GM10847 (cell line): ENCODE results near the gene ADTRP.

Experiments used
- POLR2A ChIP-seq: IDR thresholded peaks from 2 replicates; pipeline ENCODE4 v1.6.1; 2011; ENCODE audit not compliant: insufficient read length; ENCODE audit errors: extremely low read depth

ADTRP gene

DNA sequence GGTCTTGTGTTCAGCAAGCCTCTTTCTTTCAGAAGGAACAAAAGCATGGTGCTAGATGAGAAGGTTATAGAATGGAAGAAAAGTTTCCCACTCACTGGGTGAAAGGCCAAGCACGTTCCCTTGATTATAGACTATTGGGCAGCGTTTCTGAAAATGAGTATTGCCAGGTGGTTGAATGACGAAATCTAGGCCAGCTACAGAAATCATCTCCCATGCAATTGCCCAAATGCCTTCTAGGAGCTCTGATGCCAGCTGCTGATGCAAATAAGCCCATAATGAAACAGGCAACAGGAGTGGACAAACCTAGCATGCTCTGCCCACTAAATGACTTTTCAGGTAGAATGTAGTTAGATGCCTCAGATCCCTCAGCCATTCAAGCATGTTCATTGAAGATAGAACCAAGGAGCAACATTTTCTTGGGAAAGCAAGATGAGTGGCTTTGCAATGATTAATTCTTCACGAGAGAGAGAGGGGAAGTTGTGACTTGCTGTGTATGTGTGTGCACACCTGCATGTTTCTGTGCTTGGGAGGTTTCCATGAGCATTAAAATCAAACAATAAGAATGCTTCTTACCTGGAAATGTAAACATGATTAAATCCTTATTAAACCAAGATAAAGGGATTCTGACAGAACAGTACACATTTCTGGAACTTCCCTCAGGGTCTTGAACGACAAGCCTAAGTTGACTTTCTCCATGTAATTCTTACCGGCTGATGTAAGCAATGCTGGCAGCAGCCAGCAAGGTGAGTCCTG lies 43.6 kb downstream of the ADTRP start:
- no peak for TF ChIP-seq POLR2A

DNA sequence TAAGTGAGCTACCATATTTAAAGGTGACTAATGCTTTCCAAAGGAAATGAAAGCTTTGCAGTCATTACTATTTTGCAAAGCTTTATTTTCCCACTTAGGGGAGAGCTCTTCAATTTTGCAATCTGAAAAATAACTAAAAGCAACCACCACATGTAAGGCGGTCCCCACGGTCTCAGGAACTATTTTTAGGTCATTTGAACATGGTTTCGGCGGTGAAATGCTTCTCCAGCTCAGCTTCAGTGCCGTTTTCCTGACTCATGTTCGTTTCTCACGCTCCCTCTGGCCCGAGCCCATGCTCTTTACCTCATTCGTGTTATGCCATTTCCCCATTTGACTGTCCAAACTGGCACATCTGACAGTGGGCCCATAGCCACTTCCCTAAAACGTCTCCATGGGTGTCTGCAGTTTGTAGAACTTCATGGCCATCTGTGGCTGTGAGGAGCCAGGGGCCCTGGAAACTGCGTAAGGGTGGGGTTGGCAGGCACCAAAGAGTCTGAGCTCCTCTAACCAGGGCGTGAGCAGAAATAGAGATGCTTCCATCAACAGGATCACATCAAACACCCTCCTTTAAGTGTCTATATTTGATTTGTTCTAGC lies 46.5 kb downstream of the ADTRP start:
- TF ChIP-seq POLR2A: no peak

DNA sequence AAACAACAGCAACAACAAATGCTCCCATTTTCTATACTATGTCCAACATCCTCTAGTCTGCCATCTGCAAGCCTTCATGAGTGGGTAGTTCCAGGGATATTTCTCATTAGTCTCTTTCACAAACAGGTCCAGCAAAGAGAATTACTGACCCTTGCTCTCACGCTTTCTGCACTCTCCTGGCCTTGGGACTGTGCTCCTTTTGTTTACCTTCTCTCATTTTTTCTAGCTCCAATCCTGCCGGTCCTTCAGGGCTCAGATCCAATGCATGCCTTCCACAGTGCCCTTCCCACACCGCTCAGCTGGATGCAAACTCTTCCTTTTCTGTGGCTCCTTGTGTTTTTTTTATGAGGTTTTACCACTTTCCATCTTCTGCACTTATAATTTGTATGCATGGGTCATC lies 47.2 kb downstream of the ADTRP start:
- no peak for TF ChIP-seq POLR2A

DNA sequence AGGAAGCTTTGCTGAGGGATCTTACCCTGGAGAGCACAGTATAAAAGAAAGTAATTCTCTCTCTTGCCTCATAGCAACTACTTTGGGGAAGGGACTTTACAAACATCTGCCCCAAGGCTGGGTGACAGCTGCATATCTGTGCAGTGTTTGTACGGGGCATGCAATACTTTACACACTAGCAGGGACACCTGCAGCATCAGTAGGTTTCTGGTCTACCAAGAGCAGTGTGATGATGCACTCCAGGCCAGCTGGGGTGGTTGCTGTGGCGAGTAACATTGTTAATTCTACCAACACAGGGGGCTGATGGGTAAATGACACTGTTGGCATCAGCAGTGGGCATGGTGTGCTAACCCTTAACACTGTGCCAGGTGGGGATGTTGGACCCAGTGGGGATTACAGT lies 48.0 kb downstream of the ADTRP start:
- no peak for TF ChIP-seq POLR2A

DNA sequence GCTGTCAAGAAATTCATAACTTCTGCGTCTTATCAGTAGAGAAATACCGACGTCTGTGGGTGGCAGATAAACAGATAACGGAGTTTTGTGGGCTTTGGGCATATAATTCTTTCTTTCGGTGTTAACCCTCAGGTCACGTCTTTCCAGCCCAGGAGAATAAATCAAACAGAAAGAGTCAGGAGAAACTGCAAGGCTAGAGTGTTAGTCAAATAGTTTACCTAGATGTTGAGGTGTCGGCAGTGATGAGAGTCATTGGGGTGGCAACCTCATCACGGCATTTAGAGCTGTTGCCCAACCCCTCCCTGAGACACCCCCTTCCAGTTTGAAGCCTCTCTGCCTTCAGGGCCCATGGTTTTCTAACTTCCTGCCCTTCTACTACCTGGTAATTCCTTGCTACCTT lies 49.5 kb downstream of the ADTRP start:
- TF ChIP-seq POLR2A: no peak

DNA sequence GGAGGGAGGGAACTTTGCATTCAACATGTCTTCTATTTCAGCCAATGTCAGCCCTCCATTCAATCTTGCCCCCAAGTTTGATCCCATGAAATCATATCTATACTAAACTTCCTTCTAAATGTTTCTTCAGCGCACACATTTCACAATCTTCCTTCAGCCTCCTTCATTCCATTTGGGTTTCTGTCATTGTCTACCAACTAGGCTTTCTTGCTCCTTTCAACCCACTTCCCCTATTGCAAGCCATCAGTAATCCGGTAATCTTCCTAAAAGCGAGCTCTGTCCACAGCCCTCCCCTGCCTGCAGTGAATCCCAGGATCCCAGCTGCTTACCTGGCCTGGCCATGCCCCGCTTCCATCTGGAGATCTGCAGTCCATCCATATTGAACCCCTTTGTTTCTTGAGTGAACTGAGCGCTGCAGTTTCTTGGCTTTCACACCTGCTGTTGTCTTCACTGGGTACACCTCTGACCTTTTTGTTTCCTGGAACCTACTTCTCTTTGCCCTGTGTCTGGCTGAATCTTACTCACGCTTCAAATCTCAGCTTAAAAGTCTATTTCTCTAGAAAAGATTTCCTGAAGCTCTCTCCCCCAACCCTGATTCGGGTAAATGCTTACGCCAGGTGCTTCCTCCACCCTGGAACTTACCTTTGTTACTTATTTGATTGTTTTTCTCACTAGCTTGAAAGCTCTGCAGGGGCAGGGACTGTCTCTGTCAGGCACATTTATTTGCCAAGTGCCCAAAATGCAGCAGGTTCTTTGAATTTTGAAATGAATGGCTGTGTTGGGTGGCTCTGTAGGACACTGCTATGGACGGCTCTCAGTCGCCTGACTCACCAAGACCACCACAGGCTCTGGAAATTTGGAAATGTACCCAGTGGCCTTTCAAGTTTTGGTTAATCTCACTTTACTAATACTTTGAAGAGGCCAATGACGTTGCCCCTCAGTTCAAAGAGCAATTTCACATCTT lies 50.3 kb downstream of the ADTRP start:
- no peak for TF ChIP-seq POLR2A

DNA sequence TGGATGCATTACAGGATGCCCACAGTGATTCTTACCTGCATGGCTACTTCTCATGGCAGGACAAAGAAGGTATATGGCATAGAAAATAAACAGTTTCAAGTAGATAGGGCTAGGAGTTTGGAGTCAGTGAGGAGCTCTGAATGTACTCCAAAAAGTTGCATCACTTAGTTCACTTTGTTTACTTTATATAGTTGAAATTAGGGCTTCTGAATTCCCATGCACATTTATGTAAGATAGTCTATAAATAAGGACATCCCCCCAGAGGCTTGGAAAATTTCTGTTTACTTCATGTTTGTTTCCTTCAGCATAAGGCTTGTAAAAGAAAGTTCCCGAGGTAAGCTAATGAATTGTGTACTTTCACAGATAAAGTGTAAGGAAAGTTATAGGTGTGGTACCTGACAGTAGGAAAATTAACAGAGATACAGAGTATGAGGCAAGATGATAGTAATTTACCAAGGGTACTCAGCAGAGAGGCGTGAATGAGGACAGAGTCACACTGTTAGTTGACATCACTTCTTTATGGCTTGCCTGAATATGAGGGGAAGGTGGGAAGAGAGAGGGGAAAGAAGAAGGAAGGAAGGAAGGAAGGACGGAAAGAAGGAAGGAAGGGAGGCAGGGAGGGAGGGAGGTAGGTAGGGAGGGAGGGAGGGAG lies 51.1 kb downstream of the ADTRP start:
- no peak for TF ChIP-seq POLR2A

DNA sequence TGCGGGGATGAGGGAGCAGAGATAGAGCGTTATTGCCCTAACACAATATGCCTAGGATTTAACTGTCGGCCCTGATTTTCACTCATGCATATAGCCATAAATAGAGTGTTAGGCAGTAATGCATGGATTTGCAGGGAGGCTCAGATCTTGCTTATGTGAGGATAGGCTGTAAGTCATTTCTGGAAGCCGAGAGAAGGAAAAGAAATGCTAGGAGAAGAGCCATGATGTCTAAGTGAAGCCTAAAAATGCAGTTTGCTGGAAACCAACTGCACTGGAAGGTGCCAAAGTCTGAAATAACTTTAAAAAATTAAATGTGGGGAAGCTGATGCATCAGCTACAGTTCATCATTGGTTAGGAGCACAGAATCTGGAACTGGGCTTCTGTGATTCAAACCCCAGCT lies 54.3 kb downstream of the ADTRP start:
- TF ChIP-seq POLR2A: no peak

DNA sequence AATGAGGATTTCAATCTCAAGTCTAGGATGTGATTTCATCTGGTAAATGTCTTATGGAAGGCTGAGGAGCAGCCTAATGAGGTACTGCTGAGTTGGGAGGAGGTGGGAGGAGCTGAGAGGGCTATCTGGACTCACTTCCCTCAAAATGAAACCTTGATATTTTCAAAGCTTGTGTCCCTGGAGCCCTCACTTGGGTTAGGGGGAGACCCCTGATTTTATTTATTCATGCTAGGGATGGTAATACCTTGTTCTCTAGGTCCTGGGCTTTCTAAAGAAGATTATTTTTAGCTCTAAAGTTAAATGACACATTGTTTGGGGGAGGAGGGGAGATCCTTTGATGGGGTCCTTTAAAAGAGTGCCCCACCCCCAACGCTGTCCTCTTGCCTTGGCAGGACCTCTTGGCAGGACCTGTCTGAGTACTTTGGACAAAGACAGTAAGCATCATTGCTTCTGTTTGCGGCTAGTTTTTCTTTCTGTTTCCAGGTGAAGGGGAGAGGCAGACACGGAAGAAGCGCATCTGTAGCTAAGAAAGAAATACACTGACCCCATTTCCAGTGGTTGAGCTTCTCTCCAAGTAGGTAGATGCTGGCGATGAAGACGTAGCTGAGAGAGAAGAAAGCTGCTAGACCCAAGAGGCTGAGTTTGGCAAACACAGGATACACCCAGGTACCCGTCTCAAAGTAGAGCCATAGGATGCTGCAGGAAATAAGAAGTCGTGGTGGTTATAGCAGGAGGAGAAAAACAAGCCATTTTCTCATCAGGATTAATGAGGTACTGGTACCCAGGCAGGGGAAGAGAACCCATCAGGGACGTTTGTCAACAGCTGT lies 55.6 kb downstream of the ADTRP start:
- no peak for TF ChIP-seq POLR2A

DNA sequence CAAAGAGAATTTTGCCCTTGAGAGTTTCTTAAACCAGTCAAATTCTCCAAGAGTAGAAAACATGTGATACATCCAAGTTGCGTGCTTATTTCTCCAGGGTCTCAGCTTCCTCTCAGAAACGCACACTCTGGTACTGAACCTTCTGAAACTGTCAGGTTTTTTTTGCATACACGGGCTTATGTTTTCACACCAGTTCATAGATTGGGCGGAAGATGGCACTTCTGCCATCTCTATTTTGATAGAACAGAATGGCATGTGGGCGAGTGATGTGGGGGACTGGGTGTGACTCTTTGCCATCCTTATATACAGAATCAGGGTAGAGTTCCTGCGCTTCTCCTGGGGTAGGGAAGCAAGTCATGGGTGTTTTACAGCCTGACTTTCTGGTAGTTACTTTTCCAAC lies 56.4 kb downstream of the ADTRP start:
- no peak for TF ChIP-seq POLR2A

DNA sequence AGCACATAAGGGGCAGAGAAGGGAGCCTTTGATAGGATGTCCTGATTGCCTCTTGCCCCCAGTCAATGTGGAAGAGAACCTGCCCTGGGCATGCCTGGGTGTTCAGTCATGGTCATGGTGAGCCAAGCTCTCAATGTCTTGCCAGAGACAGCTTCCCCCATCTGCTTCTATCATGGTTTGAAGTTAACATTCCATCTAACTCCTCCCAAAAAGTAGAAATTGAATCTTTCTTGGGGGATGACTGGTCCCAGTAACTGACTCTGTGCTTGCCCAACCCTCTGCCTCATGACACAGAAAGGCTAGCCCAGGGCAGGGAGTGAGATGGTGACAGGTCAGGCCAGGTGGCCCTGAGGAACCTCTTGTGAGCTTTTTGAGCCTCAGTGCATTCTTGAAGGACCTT lies 60.1 kb downstream of the ADTRP start:
- TF ChIP-seq POLR2A: no peak

DNA sequence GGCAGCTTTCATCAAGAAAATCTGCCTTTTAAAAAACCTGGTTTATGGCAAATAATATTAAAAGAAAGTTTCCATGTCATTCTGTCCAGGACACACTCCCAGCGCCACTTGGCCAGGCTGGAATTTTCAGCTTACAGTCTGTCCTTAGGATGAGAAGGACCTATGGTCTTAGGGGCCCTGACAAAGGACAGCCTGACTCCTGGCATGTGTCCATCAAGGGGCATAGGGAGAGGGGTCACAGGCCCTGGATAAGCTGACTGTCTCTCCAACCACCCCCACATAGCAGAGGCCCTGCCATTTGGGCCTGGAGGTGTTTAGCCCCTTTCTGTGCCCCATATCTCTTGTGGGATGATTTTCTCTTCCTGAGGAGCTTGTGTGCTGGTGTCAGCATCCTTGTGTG lies 60.6 kb downstream of the ADTRP start:
- no peak for TF ChIP-seq POLR2A

DNA sequence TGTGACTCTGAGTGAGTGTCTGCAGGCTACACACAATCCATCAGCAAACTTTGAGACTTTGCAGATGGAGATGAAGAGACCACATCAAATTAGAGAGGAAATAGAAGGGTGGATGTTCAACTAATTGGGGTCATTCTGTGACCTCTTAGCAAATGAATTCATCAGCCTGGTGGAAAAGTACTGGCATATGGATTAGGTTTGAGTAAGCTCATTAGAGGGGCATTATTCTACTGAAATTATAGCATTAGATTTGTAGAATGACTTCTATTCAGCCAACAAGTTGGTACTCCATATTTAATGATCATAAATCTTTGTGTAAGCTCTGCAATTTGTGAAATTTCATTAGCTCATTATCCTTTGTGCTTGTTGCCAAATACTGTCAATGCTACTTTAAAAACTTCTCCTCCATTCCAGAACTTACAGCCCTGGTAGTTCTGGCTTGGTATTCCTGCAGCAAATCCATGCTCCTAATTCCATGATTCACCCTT lies 63.8 kb downstream of the ADTRP start:
- TF ChIP-seq POLR2A: no peak

DNA sequence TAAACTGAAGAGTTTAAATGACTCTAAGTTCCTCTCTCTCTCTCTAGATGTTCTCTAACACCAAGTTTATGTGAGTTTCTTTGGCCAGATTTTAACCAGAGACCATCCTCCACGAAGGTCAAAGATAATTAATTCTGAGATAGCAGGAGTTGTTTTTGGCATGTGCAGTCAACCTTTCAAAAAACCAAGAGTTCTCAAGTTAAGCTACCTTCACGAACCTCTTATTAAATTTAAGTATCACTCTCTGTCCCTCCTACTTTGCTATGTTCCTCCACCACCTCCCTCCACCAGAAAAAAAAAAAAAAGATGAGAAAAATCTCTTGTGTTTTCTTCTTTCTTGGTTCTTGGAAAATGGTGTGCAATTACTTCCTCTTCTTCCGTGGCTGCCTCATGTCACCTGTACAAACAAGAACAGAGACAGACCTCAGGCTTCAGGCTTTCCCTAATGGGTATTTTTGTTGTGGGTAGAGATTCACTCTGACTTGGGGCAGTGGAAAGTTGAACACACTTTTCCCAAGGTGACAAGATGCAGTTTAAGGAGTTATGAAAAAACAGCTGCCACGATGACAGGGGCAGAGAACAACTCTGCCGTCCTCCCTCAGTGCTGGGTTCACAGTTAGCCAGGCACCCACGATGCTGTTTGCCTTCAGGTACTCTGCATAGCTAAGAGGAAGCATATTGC lies 64.3 kb downstream of the ADTRP start:
- TF ChIP-seq POLR2A: no peak

DNA sequence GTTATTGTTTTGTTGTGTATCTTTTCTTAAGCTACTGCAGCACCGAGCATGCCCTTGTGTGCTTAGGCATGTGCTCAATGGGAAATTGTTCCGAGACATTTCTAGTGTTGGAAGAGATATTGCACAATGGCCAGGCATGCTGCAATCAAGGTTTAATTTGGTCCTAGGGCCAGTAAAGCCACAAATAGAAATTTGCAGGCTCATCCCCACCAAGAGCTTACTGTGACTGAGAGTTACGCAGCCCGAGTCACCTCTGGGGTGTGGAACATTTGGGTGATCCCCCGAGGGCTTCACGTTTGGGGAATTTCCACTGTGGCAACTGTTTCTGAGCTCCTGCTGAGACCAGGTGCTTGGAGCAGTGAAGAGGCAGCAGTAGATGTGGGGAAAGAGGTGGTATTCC lies 65.8 kb downstream of the ADTRP start:
- no peak for TF ChIP-seq POLR2A
